HG02642 (cell line): Measurements from ENCODE around the gene NEDD9.

Experiments used
- ATAC-seq: cut with Tn5 transposase; IDR thresholded peaks from one replicate; pipeline ENCODE4 v1.9.1; 2021; ENCODE audit warnings: mild to moderate bottlenecking; ENCODE audit not compliant: unreplicated experiment, poor library complexity

The NEDD9 gene

DNA sequence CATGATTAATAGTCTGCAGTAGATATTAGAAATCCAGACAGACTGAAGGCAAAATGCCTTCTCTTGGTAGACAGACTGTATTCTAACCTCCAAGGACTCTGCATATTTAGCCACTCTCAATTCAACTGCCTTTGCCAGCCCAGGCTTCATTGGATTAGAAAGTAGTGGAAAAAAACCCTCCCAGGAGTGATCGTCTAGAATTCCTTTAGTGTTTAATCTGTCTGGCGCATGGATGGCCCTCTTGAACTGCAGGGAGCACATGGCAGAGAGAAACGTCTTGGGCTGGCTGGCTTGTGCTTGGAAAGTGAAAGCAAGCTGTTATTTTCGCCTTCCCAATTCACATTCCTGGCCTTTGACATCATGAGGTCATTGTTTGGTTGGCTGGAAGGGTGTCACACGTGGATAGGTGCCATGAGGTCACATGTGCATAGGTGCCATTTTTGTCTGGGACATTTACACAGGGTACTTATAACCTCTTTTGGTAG, 30.9 kb upstream of the NEDD9 start:
- ATAC-seq = no peak

DNA sequence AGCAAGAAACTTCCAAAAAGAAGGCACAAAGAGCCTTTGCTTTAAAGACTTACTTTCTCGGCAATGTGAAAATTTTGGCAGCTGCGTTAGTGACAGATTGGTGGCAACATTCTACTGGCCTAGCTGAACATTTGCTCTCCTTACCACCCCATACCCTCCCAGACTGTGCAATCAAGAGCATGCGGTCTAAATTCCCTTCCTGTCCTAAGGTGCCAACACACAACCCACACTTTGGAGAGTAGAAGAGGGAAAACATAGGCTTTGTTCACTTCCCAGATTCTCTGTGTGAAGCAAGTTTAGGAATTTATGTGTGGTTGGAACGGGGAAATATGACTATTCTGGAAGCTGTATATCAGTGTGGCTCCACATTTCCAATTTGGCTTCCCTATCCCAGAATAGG, 29.8 kb upstream of the NEDD9 start:
- no peak for ATAC-seq

DNA sequence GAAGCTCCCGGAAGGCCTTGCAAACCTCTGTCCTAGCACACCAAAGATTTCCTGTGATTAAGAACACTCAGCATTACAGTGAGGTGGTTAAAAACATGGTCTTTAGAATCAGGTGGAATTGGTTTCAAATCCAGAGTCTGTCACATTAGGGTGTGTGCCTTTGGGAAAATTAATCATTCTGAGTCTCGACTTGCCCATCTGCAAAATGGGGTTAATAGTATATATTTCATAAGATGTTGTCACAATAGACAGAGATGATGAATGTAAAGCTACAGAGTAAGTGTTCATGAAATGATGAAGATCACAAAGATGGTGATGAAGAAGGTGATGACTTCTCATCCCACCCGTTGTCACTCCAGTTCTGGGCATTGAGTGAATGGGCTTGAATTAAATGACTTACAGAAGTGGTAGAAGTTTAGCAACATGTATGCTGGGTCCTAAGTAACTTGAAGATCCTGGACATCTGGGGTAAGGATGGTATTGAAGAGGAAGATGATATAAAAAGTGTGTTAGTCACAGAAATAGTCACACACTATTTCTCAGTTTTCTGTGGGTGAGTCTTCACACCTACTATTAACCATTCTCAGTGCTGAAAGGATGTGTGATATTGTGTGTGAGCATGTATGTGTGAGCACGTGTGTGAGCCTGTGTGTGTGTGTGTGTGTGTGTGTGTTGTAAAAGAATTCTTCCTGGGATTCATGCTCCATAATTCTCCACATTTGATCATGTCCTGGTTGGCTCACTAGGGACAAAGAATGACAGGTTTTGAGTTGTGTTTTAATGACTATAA, 28.0 kb upstream of the NEDD9 start:
- no peak for ATAC-seq

- peak; percentile 58 for ATAC-seq
Measured at GRCh38 chr6:11258260-11259237, 26.1 kb upstream of the NEDD9 start.

DNA sequence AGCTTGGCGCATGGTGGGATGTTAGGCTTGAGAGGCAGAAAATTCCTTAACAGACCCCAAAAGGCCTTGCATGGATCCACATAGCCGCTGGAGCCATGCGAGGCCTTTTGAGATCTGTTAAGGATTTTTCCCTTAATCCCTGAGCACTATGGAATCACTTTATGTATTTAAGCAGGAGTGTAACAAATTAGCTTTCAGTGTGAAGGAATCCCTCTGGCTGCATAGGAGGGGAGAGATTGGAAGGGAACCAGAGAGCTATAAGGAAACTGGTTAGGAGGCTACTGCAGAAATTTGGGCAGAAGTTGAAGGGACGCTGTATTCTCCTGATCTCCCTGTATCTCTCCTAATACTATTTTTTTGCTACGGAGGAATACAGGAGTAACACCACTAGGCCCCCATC, 23.1 kb upstream of the NEDD9 start:
- ATAC-seq = no peak

GRCh38 chr6:11253594-11253993, 21.1 kb upstream of the NEDD9 start:
- no peak for ATAC-seq

DNA sequence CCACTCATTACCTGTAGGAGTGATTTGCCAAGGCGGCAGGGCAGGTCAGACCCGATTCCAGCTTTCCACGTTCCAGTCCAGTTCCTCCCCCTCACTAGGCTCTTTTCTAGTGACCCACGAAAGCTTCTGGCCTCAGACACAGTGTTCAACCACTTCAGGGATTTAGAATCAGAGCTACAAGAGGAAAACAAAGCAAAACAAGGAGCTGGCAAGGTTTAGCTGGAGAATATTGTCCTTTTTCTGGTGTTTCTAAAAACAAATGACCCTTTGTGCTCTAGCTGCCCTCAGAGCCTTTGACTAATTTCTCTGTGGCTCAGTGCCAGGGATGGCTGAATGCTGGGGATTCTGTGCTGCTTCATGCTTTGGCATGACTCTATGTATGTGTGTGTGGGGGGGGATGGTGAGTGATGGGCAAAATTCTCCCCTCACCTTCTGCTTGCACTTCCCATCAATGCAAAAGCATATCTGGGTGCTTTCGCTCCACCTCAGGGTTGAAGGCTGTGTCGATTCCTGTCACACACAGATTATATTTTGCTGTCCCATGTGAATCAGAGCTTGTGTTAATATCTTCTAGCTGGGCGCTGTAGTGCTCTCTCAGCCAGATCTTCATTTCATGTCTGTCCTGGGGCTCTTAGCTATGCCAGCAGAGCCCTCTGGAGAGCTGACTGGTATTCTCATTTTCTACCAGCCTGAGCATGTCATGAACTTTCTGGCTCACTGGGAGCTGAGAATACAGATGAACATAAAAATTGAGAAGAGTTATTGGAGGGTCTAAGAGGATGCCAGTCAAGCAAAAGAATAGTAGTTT, 19.3 kb upstream of the NEDD9 start:
- no peak for ATAC-seq

GRCh38 chr6:11250108-11250507, 17.6 kb upstream of the NEDD9 start:
- no peak for ATAC-seq

- no peak for ATAC-seq
Measured at GRCh38 chr6:11248974-11249761, 16.7 kb upstream of the NEDD9 start.

- ATAC-seq = no peak
Measured at GRCh38 chr6:11246722-11247121, 14.3 kb upstream of the NEDD9 start.

- ATAC-seq = no peak
Measured at GRCh38 chr6:11245381-11246256, 13.2 kb upstream of the NEDD9 start.

- no peak for ATAC-seq
Measured at GRCh38 chr6:11244387-11245126, 12.1 kb upstream of the NEDD9 start.

DNA sequence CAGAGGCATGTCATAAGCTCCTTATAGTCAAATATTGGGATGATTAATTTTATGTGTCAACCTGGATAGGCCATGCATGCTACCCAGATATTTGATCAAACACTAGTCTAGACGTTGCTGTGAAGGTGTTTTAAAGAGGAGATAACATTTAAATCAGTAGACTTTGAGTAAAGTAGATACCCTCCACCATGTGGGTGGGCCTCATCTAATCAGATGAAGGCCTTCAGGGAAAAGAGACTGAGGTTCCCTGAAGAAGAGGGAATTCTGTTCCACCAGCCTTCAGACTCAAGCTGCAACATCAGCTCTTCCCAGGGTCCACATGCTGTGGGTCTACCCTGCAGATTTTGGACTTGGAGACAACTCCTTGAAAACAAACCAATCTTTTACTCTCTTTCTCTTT, 11.4 kb upstream of the NEDD9 start:
- no peak for ATAC-seq

GRCh38 chr6:11242711-11243110, 10.2 kb upstream of the NEDD9 start:
- no peak for ATAC-seq

GRCh38 chr6:11241793-11242201, 9.3 kb upstream of the NEDD9 start:
- no peak for ATAC-seq

DNA sequence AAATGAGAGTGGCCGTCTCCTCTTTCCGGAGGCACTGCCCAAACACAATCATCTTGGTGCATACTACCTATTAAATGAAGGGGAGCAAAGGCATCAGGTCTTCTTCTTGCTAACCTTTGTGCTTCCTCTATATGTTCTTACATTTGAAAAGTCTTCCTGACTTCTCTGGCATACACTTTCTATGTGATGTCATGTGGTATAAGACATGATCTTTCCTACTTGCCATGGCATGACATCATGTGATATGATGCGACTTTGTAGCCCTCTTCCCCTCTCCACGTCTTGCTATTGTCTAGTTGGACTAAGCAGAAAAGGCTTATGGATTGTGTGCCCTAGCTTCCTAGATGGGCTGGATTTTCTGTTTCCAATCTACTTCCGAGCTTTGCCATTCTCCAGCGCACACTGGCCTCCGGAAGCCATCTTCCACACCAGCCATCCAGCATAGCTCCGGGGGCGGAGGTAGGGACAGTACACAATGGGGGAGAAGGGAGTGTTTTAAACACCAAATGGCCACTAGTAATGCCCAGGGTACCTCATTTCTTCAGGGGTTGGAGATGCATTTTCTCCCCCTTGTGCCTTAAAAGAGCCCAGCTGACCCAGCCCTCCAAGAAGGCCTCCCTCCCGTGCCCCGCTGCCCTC, 8.8 kb upstream of the NEDD9 start:
- no peak for ATAC-seq

- no peak for ATAC-seq
Measured at GRCh38 chr6:11237956-11238355, 5.5 kb upstream of the NEDD9 start.

DNA sequence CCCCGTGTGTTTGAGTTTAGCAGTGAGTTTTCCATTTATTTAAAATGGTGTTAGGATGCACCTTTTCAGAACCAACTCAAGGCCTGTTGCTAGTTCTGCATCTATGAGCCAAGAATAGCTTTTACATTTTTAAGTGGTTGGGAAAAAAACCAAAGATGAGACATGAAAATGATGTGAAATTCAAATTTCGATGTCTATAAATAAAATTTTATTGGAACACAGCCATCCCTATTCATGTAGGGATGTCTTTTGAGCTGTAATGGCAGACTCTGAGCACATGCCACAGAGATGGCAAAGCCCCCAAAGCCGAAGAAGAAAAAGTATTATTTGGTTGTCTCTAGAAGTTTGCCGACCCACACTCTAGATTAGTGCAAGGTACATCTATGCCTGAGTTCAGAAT, 5.0 kb upstream of the NEDD9 start:
- no peak for ATAC-seq
